LNCAP (cell line): Measurements from ENCODE around the gene TOMM5.

Experiments used
- TF ChIP-seq, protein P1 (sequence below): fragments of 450-650 bp; IDR thresholded peaks from 2 replicates; pipeline ENCODE4 v1.5.1; 2017; ENCODE audit warnings: mild to moderate bottlenecking

Gene TOMM5

DNA sequence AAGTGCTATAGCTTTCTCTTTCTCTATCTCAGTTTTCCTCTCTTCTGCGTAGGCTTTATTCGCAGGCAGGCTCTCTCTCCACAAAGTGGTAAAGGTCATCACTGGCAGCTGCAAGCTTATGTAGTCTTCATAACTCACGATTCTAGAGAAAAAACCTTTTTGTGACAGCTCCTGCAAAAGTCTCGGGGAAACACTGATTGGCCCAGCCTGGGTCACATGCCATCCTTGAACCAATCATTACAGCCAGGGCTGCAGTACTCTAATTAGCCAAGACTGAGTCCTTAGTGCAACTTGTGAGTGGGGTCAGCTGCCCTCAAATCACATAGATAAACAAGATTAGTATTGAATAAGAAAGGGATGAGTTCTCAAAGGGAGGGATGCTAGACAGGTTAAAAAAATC lies 40.1 kb upstream of the TOMM5 start:
- TF ChIP-seq, protein P1, sequence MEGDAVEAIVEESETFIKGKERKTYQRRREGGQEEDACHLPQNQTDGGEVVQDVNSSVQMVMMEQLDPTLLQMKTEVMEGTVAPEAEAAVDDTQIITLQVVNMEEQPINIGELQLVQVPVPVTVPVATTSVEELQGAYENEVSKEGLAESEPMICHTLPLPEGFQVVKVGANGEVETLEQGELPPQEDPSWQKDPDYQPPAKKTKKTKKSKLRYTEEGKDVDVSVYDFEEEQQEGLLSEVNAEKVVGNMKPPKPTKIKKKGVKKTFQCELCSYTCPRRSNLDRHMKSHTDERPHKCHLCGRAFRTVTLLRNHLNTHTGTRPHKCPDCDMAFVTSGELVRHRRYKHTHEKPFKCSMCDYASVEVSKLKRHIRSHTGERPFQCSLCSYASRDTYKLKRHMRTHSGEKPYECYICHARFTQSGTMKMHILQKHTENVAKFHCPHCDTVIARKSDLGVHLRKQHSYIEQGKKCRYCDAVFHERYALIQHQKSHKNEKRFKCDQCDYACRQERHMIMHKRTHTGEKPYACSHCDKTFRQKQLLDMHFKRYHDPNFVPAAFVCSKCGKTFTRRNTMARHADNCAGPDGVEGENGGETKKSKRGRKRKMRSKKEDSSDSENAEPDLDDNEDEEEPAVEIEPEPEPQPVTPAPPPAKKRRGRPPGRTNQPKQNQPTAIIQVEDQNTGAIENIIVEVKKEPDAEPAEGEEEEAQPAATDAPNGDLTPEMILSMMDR = no peak

DNA sequence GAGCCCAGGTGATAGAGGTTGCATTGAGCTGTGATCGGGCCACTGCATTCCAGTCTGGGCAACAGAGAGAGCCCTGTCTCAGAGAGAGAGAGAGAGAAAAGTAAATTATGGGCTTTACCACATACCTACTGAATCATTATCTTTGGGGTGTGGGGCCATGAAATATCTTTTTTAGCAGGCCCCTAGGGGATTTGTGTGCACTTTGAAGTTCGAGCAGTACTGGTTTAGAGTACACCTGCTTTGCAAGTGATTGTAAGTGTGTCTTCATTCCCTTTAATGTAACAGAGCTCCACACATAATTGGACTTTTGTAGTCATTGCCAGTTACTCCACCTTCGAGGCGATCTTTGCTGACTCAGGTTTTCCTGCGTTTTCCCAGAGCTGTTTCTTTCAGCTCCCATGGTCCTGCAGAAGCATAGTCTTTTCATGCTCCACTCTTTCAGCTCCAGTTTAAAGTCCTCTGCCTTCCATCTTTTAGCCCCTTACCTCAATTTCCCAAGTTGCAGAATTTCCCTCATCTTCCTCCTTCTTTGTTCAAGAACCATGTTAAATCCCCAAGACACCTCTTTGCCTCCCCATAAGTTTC lies 34.4 kb upstream of the TOMM5 start:
- TF ChIP-seq, protein P1 = no peak

DNA sequence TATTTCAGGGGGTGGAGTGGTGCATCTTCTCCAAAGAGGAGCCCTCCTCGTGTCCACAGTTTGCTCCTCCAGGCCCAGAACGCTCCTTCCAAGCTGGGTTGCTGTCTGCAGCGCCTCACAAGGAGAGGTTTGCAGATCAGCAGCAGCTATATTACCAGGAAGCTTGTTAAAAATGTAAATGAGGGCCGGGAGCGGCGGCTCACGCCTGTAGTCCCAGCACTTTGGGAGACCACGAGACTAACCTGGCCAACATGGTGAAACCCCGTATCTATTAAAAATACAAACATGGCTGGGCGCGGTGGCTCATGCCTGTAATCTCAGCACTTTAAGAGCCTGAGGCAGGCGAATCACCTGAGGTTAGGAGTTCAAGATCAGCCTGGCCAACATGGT lies 33.4 kb upstream of the TOMM5 start:
- TF ChIP-seq, protein P1 = no peak

DNA sequence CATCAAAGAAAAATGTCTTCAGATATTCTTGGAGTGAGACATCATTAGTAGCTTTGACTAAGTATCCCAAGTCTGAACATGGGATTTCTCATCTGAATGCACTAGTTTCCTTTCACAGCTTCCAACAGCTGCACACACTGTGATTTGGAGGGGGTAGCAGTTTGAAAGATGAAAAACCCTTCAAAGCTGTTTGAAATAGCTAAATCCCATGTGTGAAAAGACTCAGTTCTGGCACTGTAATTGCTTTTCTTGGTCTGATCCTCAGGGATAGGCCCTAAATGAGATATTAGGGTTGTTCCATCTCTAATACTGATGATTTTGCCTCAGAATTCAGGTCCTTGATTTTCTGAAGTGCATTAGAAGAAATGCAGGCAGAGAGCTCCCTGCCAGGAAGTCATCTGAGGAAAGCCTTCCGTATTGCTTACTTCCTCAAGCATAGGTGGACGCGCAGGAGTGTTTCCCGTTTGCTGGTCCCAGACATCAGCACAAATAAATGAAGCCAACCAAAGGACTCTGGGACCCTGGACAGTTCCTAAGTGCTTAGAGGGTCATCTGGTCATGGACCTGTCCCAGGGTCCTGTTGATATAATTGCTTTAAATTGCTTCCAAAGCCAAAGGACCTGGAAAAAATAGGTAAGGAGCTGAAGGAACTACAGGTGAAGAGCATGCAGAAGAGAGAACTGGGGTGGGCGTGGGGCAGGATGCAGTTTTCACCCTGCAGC lies 32.8 kb upstream of the TOMM5 start:
- TF ChIP-seq, protein P1 = no peak

DNA sequence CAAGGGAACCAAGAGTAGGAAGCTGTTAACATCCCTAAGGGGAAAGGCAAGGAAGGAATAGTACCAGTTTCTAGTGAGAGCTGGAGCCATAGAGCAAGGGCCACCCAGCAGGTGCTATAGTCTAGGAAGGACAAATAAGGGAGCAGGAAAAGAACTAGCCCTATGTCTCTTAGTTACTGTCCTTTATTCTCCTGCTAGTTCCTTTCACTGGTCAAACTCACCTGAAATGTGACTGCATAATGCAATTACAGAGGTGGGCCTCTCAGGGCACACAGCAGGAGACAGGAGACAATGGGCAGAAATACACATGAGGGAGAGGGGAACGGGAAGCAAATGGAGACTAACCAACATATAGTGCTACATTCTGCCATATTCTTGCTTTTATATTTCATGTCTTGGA lies 31.7 kb upstream of the TOMM5 start:
- TF ChIP-seq, protein P1 = no peak

DNA sequence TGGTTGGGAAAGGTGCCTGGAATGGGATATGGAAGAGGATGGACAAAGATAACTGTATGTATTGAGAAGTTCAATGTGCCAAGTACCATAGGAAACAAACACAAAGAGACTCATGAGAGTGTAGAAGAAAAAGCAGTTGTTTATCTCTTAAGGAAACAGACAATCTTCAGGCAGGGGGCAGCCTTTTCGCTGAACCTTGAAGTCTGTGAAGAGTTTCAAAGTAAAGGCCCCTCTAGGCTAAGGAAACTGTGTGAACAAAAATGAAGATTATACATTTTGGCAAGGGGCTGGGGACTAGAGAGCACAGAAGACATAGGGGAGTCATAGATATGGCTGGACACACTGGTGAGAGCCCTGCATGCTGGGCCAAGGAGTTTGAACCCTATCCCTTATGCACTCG lies 30.9 kb upstream of the TOMM5 start:
- TF ChIP-seq, protein P1 = no peak

DNA sequence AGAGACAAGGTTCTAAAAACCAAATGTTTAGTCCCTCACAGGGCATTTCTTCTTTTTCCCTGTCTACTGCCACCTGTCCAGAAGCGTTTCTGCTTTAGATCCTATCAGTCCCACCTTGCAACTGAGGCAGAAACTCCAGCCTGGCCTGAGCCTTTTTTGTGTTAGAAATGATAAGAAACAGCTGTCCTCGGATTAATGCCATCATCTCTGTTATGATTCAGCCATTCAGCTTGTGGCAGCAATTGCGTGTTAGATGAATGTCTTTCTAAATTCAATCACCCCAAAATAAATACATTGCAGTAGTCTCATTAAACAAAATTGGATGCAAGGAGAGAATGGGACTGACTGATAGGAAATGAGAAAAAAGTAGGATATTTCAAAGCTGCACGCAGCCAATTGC lies 30.1 kb upstream of the TOMM5 start:
- TF ChIP-seq, protein P1 = no peak
